Prostate gland (tissue), 2 donors: ENCODE measurements around the gene STAMBP. TPM values are rescaled to one million over a fixed set of nuclear protein-coding genes. Genes with fewer than 3 reads are reported as not detected.

Source experiments
- DNase-seq: peaks from one replicate; pipeline ENCODE4 v3.0.0-alpha.2; 2019; ENCODE audit warnings: low spot score
- H3K27ac ChIP-seq, 2 donors: fragments of 200-600 bp; sonication (generic); 2 replicates each; pipeline ENCODE4 v1.5.1; 2017 to 2019
- H3K27me3 ChIP-seq: fragments of 200-600 bp; sonication (generic); replicated peaks from 2 replicates; pipeline ENCODE4 v1.5.1; 2019; ENCODE audit not compliant: insufficient read depth
- H3K36me3 ChIP-seq, 2 donors: fragments of 200-600 bp; sonication (generic); 1 replicate in 1 of 2; 2 replicates in 1 of 2; pipeline versions ENCODE4 v1.5.1 to v1.8.1; 2017 to 2019
- H3K4me1 ChIP-seq: fragments of 200-600 bp; sonication (generic); replicated peaks from 2 replicates; pipeline ENCODE4 v1.5.1; 2019
- H3K4me3 ChIP-seq, 2 donors: fragments of 200-600 bp; sonication (generic); 2 replicates each; pipeline ENCODE4 v1.5.1; 2017 to 2019
- H3K9me3 ChIP-seq: fragments of 200-600 bp; sonication (generic); 2 replicates; pipeline ENCODE4 v1.5.1; 2017
- POLR2A ChIP-seq: fragments of 450-650 bp; IDR thresholded peaks from one replicate; pipeline ENCODE4 v1.6.1; 2016; ENCODE audit warnings: antibody characterized with exemption, mild to moderate bottlenecking
- POLR2AphosphoS5 ChIP-seq: sonication (generic); formaldehyde crosslinking; IDR thresholded peaks from one replicate; pipeline ENCODE4 v1.6.1; 2017; ENCODE audit warnings: antibody characterized with exemption
- WGBS: methylation state at CpG from one replicate; pipeline ENCODE4 v1.1.5; 2018; 5-methylcytosine and 5-hydroxymethylcytosine counted together
- intact Hi-C: fragments of 100-400 bp; cut with DNase I; formaldehyde crosslinking; loops from one replicate; pipeline ENCODE4 v1.14.2; 2022
- total RNA-seq, 2 donors: library from RNA; depleted of rRNA; stranded (reverse); fragments of >200 nt; gene quantifications; one replicate each; pipeline ENCODE4 v1.1.0, GENCODE V29; 2016
- TF ChIP-seq, protein P1 (sequence below), 4 experiments: fragments of 200-600 bp in 2 of 4; fragments of 450-650 bp in 2 of 4; sonication (generic) in 2 of 4; IDR thresholded peaks; 1 replicate in 3 of 4; 2 replicates in 1 of 4; pipeline ENCODE4 v1.5.1; 2016 to 2019; ENCODE audit warnings: antibody characterized with exemption in 4 of 4, mild to moderate bottlenecking in 2 of 4, moderate library complexity in 2 of 4

STAMBP gene
- total RNA-seq, 2 donors from 2014 or later = 45.9 to 56.6 TPM

- Histone ChIP-seq H3K9me3 (no peaks in the 10 kb centered on the region), H3K4me3 (no peak overlapping the region), H3K27ac (peak overlapping the region; percentile 33 to 50), H3K27me3 (no peaks in the 10 kb centered on the region), H3K36me3 (no peaks in the 10 kb centered on the region), H3K4me1 (peaks cover 7% of the 10 kb centered on the region)
- intact Hi-C loops = no loop called here
- WGBS = 57% methylated on average over 5 of the region's 5 CpGs
- DNase-seq = no peak
- TF ChIP-seq, protein P1, sequence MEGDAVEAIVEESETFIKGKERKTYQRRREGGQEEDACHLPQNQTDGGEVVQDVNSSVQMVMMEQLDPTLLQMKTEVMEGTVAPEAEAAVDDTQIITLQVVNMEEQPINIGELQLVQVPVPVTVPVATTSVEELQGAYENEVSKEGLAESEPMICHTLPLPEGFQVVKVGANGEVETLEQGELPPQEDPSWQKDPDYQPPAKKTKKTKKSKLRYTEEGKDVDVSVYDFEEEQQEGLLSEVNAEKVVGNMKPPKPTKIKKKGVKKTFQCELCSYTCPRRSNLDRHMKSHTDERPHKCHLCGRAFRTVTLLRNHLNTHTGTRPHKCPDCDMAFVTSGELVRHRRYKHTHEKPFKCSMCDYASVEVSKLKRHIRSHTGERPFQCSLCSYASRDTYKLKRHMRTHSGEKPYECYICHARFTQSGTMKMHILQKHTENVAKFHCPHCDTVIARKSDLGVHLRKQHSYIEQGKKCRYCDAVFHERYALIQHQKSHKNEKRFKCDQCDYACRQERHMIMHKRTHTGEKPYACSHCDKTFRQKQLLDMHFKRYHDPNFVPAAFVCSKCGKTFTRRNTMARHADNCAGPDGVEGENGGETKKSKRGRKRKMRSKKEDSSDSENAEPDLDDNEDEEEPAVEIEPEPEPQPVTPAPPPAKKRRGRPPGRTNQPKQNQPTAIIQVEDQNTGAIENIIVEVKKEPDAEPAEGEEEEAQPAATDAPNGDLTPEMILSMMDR (IDR thresholded peaks at IDR 0.05) = no peak
- no peak for TF ChIP-seq POLR2A
- no peak for TF ChIP-seq POLR2AphosphoS5
Observed at GRCh38 chr2:73841912-73842738, 13.4 kb downstream of the STAMBP start.

DNA sequence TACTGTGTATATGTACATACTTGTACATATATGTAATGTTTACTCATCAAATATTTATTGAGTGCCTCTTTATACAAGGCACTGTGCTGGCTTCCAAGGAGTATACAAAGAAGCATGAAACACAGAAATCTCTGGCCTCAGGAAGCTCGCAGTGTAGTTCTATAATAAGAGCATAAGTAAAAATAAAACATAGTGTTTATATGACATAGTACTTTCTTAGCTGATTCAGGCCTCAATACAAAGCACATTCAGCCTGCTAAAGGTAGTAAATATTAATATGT, 13.9 kb downstream of the STAMBP start:
- 49% methylated on average over 1 of the region's 1 CpG for WGBS
- H3K36me3 ChIP-seq = peaks cover 0 to 4% of the 10 kb centered on the region in 2 donors

DNA sequence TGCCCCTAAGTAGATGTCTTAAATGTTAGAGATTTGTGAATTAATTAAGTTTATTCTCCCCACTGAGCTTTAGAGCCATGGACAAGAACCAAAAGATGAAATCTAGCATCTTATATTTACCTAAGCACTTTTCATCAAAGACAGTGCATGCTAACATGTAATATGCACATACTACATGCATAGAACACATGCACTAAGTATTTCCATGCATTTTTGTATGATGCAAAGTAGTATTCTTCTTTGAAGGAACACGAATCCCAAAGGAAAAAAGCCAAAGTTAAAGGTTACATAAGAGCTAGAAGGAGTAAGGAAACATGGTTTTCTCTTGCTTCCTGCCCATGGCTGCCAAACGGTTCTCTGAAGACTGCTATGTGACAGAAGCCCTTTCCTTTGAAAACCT, 15.3 kb downstream of the STAMBP start:
- intact Hi-C loops = no loop called here
- peaks cover 4% of the 10 kb centered on the region for H3K4me1 ChIP-seq
- no peaks in the 10 kb centered on the region for H3K9me3 ChIP-seq
- H3K4me3 ChIP-seq = no peak overlapping the region
- TF ChIP-seq POLR2A = no peak
- no peak for TF ChIP-seq POLR2AphosphoS5
- TF ChIP-seq, protein P1 (IDR thresholded peaks at IDR 0.05) = no peak
- H3K27me3 ChIP-seq = no peaks in the 10 kb centered on the region
- no peak for DNase-seq
- H3K36me3 ChIP-seq = peaks cover 0 to 8% of the 10 kb centered on the region in 2 donors
- no peak overlapping the region for H3K27ac ChIP-seq
- WGBS = 61% methylated on average over 2 of the region's 2 CpGs

More for the DNA sequence above, 13.9 kb downstream of the STAMBP start:
- Histone ChIP-seq H3K27ac (peak overlapping the region; percentile 25 to 50), H3K27me3 (no peaks in the 10 kb centered on the region), H3K4me3 (no peak overlapping the region), H3K4me1 (peaks cover 7% of the 10 kb centered on the region), H3K9me3 (no peaks in the 10 kb centered on the region)
- TF ChIP-seq POLR2AphosphoS5 (no peak), POLR2A (no peak)
- TF ChIP-seq, protein P1 (IDR thresholded peaks at IDR 0.05) = no peak
- intact Hi-C loops = no loop called here
- DNase-seq = no peak

DNA sequence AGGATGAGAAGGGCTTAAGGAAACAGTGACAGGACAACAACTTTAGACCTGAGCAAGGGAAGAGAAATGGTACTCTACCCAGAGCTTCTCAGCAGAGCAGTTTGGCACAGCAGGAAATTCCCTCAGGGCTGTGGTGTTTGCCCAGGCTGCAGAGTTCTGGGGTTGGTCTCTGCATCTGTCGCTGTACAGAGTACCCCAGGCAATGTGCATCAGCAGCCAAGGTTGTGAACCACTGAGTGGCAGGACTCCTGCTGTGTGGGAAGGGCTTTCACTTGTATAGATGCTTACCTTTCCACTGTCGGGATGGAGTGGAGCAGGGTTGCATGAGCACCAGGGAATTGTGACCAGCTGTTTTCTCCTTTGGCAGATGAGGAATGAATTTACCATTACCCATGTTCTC, 21.2 kb downstream of the STAMBP start:
- no peaks in the 10 kb centered on the region for H3K4me1 ChIP-seq
- no peaks in the 10 kb centered on the region for H3K9me3 ChIP-seq
- no peak overlapping the region for H3K27ac ChIP-seq
- H3K27me3 ChIP-seq = no peaks in the 10 kb centered on the region
- intact Hi-C loops = no loop called here
- DNase-seq = no peak
- 97% methylated on average over 2 of the region's 2 CpGs for WGBS
- H3K36me3 ChIP-seq = peaks cover 0 to 8% of the 10 kb centered on the region in 2 donors
- no peak overlapping the region for H3K4me3 ChIP-seq
- TF ChIP-seq POLR2A = no peak
- no peak for TF ChIP-seq POLR2AphosphoS5
- TF ChIP-seq, protein P1 (IDR thresholded peaks at IDR 0.05) = no peak

DNA sequence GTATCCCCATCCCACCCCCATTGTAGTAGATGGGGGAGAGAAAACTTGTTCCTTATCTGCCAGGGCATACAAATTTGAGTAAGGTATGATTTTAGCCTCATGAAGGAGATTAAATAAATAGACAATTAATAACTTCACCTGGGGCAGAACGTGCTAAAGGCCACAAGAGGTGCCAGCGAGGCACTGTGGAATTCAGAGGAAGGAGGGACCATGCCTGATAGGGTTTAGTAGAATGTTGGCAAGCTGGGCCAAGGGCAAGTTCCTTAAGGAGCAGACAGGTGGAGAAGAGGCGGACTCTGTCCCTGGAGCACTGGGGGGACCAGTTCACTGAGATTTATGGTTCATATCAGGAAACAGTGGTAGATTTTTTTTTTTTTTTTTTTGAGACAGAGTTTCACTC, 22.5 kb downstream of the STAMBP start:
- Histone ChIP-seq H3K27ac (no peak overlapping the region), H3K27me3 (no peaks in the 10 kb centered on the region), H3K36me3 (peaks cover 0 to 8% of the 10 kb centered on the region in 2 donors), H3K4me1 (no peaks in the 10 kb centered on the region), H3K4me3 (no peak overlapping the region), H3K9me3 (no peaks in the 10 kb centered on the region)
- WGBS = 72% methylated on average over 3 of the region's 3 CpGs
- intact Hi-C loops = no loop called here
- no peak for DNase-seq
- TF ChIP-seq, protein P1 (IDR thresholded peaks at IDR 0.05) = no peak
- TF ChIP-seq POLR2A = no peak
- no peak for TF ChIP-seq POLR2AphosphoS5
